HepG2 (cell line): ENCODE results near the gene UNKL. TPM values are rescaled to one million over a fixed set of nuclear protein-coding genes. Genes with fewer than 3 reads are reported as not detected.

Source experiments
- ATAC-seq: fragments of 200-7000 bp; cut with Tn5 transposase; 3 replicates; pipeline ENCODE4 v1.9.1; 2020; ENCODE audit warnings: mild to moderate bottlenecking, moderate library complexity
- BruUV-seq: library from RNA; stranded (reverse); fragments of 400-500 nt; replicated peaks from 2 replicates; lab custom pipeline; 2021; lab: Mats Ljungman, UMichigan
- CTCF ChIA-PET: fragments of 300-600 bp; formaldehyde crosslinking; extraction: SDS; loops from one replicate; lab custom pipeline; 2021; ENCODE audit warnings: low total read pairs, inconsistent platforms, low intra/inter-chr PET ratio; lab: Yijun Ruan, JAX
- POLR2A ChIA-PET: fragments of 350-600 bp; sonication (Branson Sonifier 250); formaldehyde crosslinking; loops from one replicate; lab custom pipeline; 2020; ENCODE audit warnings: antibody characterized with exemption, inconsistent platforms; lab: Yijun Ruan, JAX
- DNase-seq: peaks from one replicate; pipeline ENCODE4 v3.0.0-alpha.2; 2015; ENCODE audit warnings: low spot score
- FAIRE-seq: peaks from 3 replicates; lab custom pipeline; 2011; peaks lifted over from hg19 to GRCh38; lab: Jason Lieb, UNC
- H2AFZ ChIP-seq: one replicate; pipeline ENCODE4 v1.6.1; 2011; ENCODE audit warnings: low read length, inconsistent platforms
- H3K27ac ChIP-seq: fragments of 300-600 bp; 3 replicates; pipeline ENCODE4 v1.8.0; 2011; ENCODE audit warnings: mixed run types, mild to moderate bottlenecking, mixed read lengths, low read length, inconsistent platforms; ENCODE audit not compliant: insufficient read depth; ENCODE audit errors: extremely low read length
- H3K27me3 ChIP-seq, 2 experiments: fragments of 200-600 bp in 1 of 2; 2 replicates in 1 of 2; 3 replicates in 1 of 2; pipeline versions ENCODE4 v1.6.0 to v1.8.0; 2011; ENCODE audit warnings: low read length in 2 of 2, mild to moderate bottlenecking in 2 of 2, moderate library complexity in 2 of 2, inconsistent platforms in 1 of 2; ENCODE audit not compliant: insufficient read depth in 2 of 2, control insufficient read depth in 1 of 2
- H3K36me3 ChIP-seq, 2 experiments: fragments of 200-600 bp in 1 of 2; replicated peaks in 1 of 2; 2 replicates in 1 of 2; 3 replicates in 1 of 2; pipeline versions ENCODE4 v1.5.1 to v1.8.0; 2011; ENCODE audit warnings: low read length in 2 of 2, inconsistent platforms in 1 of 2; ENCODE audit not compliant: insufficient read depth in 2 of 2, control insufficient read depth in 1 of 2
- H3K4me1 ChIP-seq: 2 replicates; pipeline ENCODE4 v1.5.1; 2012; ENCODE audit warnings: low read length, inconsistent platforms; ENCODE audit not compliant: insufficient read depth
- H3K4me2 ChIP-seq: 2 replicates; pipeline ENCODE4 v1.6.0; 2011; ENCODE audit warnings: low read depth, low read length, inconsistent platforms
- H3K4me3 ChIP-seq, 3 experiments: fragments of 200-600 bp in 1 of 3; sonication (generic), shearing (Covaris generic) in 1 of 3; replicated peaks in 1 of 3; 2 replicates each; pipeline ENCODE4 v1.5.1; 2011 to 2016; ENCODE audit warnings: low read length in 3 of 3, inconsistent platforms in 2 of 3, low read depth in 2 of 3, mild to moderate bottlenecking in 2 of 3, control low read depth in 1 of 3, mixed read lengths in 1 of 3; ENCODE audit not compliant: insufficient read depth in 1 of 3
- H3K79me2 ChIP-seq: one replicate; pipeline ENCODE4 v1.6.1; 2011; ENCODE audit warnings: low read length, inconsistent platforms; ENCODE audit not compliant: insufficient read depth
- H3K9ac ChIP-seq: 2 replicates; pipeline ENCODE4 v1.6.0; 2011; ENCODE audit warnings: mild to moderate bottlenecking, low read depth, low read length, inconsistent platforms; ENCODE audit not compliant: insufficient read depth
- H3K9me3 ChIP-seq: 2 replicates; pipeline ENCODE4 v1.5.1; 2012; ENCODE audit warnings: mild to moderate bottlenecking, low read length
- H4K20me1 ChIP-seq: 2 replicates; pipeline ENCODE4 v1.6.0; 2011; ENCODE audit warnings: inconsistent platforms, mild to moderate bottlenecking, low read length, moderate library complexity; ENCODE audit not compliant: insufficient read depth
- AGO2 ChIP-seq: fragments of 200-400 bp; formaldehyde crosslinking; optimal IDR thresholded peaks from 2 replicates; pipeline ENCODE3; 2017; ENCODE audit warnings: mild to moderate bottlenecking, low read depth, low read length, moderate library complexity
- BORCS8-MEF2B ChIP-seq: sonication (generic); formaldehyde crosslinking; IDR thresholded peaks from 2 replicates; pipeline ENCODE4 v1.8.0; 2022; ENCODE audit warnings: mild to moderate bottlenecking, missing genetic modification reagents
- DNMT3B ChIP-seq: conservative IDR thresholded peaks from 2 replicates; pipeline ENCODE4 v1.6.1; 2016; ENCODE audit warnings: missing biosample characterization, control low read depth
- HOXA7 ChIP-seq: sonication (generic); formaldehyde crosslinking; IDR thresholded peaks from 2 replicates; pipeline ENCODE4 v1.8.1; 2022; ENCODE audit warnings: mild to moderate bottlenecking, missing genetic modification reagents, moderate library complexity
- JUND ChIP-seq: sonication (generic); formaldehyde crosslinking; IDR thresholded peaks from 2 replicates; pipeline ENCODE4 v1.8.0; 2022; ENCODE audit warnings: mild to moderate bottlenecking, missing genetic modification reagents
- KDM2A ChIP-seq: sonication (generic); formaldehyde crosslinking; IDR thresholded peaks from 2 replicates; pipeline ENCODE4 v1.4.0; 2020; ENCODE audit warnings: low read depth, missing genetic modification reagents, borderline replicate concordance
- KLF15 ChIP-seq: sonication (generic); formaldehyde crosslinking; IDR thresholded peaks from 2 replicates; pipeline ENCODE4 v1.8.1; 2023; ENCODE audit warnings: borderline replicate concordance, mild to moderate bottlenecking, inconsistent platforms, missing genetic modification reagents, mixed read lengths
- WGBS: methylation state at CpG from one replicate; pipeline ENCODE4 v1.1.6; 2017; ENCODE audit warnings: low lambda C conversion rate; 5-methylcytosine and 5-hydroxymethylcytosine counted together
- in situ Hi-C: cut with HindIII; loops from 2 replicates; pipeline ENCODE4 v1.10.0; 2017; ENCODE audit warnings: low pct_unique_long_range_greater_than_20kb; ENCODE audit not compliant: extremely low pct_ligation_motif_present
- intact Hi-C: fragments of 100-400 bp; cut with micrococcal nuclease; formaldehyde crosslinking; loops from one replicate; pipeline ENCODE4 v1.10.0; 2022; ENCODE audit not compliant: unreplicated experiment
- polyA plus RNA-seq, 8 experiments: library from polyadenylated mRNA; depleted of rRNA in 3 of 8; stranded (reverse) in 7 of 8; unstranded in 1 of 8; fragments of >200 nt; fragmentation: Illumina TruSeq in 4 of 8; extraction: Trizol in 4 of 8; gene quantifications; 2 replicates each; pipeline versions ENCODE4 v1.2.1 to v1.2.3, GENCODE V29; 2011 to 2016; ENCODE audit warnings: low read depth in 4 of 8, missing spikeins in 1 of 8, mixed read lengths in 1 of 8; ENCODE audit not compliant: insufficient read depth in 1 of 8
- total RNA-seq, 5 experiments: library from RNA; depleted of rRNA; stranded (reverse); fragments of >200 nt; fragmentation: Illumina TruSeq; extraction: Trizol; gene quantifications; 2 replicates each; pipeline ENCODE4 v1.2.3, GENCODE V29; 2016; ENCODE audit warnings: low read depth in 1 of 5
- TF ChIP-seq, protein P1 (sequence below): IDR thresholded peaks from 2 replicates; pipeline ENCODE4 v1.6.1; 2016; ENCODE audit warnings: low read depth

UNKL gene
- total and polyA plus RNA-seq, 2 of the 13 experiments (the other 11 are each of a cell fraction or from before 2014, with no cell fraction given), result 10.4 to 17.6 TPM

DNA sequence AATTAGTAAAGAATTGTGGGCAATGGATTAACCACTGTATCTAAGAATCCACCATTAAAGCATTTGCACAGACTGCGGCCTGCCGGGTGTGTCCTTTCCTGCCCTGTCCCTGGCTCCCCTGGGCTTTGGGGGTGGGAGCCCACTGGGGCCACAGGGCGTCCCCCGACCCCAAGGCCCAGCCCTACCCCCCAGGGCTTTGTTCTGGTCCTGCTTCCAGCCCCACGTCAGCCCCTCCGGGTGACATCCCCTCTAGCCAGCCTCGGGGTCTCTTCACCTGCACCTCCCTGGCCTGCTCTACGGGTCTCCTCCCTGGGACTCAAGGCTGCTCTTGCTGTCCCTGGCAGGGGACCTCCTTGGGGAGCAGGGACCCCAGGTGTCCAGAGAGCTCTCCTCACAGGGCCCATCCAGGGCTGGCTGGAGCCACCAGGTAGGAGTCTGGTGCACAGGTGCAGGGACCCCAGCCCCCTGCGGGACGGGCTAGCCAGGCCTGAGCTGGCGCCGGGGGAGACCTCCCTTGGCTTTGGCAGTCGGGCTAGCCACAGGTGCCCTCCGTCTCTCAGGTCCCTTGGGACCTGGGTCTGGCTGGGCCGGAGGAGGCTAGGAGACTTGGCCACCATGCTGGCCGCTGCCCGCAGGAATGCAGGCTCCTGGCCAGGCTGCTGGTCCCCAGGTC, 87.4 kb downstream of the UNKL start:
- Histone ChIP-seq H3K27me3 (no peaks in the 10 kb centered on the region; a peak in 1 of 5 replicates), H2AFZ (no peak overlapping the region), H3K36me3 (peaks cover 3 to 17% of the 10 kb centered on the region in 2 experiments; a peak in 3 of 5 replicates)
- intact Hi-C loops, result no loop called here
- no peak for ATAC-seq
- no TSS peak for BruUV-seq
- FAIRE-seq, result no peak
- TF ChIP-seq BORCS8-MEF2B (CRISPR knock-in tag) (no peak), JUND (CRISPR knock-in tag) (no peak), DNMT3B (CRISPR knock-in tag) (no peak), AGO2 (peak; percentile 52), HOXA7 (CRISPR knock-in tag) (no peak), KLF15 (no peak), KDM2A (CRISPR knock-in tag) (0 out of 2 replicates have a peak, but pooled peaks have one; percentile 13)
- TF ChIP-seq, protein P1, sequence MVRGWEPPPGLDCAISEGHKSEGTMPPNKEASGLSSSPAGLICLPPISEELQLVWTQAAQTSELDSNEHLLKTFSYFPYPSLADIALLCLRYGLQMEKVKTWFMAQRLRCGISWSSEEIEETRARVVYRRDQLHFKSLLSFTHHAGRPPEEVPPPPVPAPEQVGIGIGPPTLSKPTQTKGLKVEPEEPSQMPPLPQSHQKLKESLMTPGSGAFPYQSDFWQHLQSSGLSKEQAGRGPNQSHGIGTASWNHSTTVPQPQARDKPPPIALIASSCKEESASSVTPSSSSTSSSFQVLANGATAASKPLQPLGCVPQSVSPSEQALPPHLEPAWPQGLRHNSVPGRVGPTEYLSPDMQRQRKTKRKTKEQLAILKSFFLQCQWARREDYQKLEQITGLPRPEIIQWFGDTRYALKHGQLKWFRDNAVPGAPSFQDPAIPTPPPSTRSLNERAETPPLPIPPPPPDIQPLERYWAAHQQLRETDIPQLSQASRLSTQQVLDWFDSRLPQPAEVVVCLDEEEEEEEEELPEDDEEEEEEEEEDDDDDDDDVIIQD, result no peak
- TF ChIP-seq, all 625 proteins: peak for 2
- in situ Hi-C loops, result no loop called here
- POLR2A ChIA-PET, result no interaction called here
- Histone ChIP-seq H3K4me2 (no peak overlapping the region), H3K79me2 (no peaks in the 10 kb centered on the region), H3K27ac (no peak overlapping the region), H3K9me3 (no peaks in the 10 kb centered on the region), H3K4me1 (peaks cover 13% of the 10 kb centered on the region), H4K20me1 (no peaks in the 10 kb centered on the region), H3K4me3 (no peak overlapping the region), H3K9ac (no peak overlapping the region)
- CTCF ChIA-PET, result no interaction called here
- DNase-seq, result no peak
- 100% methylated on average over 5 of the region's 17 CpGs for WGBS
